ENCODE results near the gene GRAMD2A.

Gene GRAMD2A

DNA sequence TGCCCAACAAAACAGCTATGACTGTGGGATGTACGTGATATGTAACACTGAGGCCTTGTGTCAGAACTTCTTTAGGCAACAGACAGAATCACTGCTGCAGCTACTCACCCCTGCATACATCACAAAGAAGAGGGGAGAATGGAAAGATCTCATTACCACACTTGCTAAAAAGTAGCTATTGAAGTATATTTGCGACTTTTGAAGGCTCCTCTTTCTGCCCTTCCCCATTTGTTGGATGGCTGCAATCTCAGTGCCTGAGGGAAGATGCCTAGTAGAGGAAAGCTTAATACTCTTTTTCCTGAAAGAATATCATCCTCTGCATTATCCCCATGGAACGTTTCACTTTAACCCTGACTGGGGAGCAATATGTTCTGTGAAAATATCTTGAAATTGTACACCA is 57.5 kb downstream of the GRAMD2A start:
- H3K4me3 ChIP-seq (ENCODE audit: low read depth, low read length) = no peak overlapping the region

- no peak overlapping the region for H3K4me3 ChIP-seq (ENCODE audit: low read depth, low read length)
Measured at GRCh38 chr15:72139667-72140066, 57.9 kb downstream of the GRAMD2A start.

- H3K4me3 ChIP-seq (ENCODE audit: low read depth, low read length) = no peak overlapping the region
Measured at GRCh38 chr15:72136170-72137051, 61.2 kb downstream of the GRAMD2A start.

DNA sequence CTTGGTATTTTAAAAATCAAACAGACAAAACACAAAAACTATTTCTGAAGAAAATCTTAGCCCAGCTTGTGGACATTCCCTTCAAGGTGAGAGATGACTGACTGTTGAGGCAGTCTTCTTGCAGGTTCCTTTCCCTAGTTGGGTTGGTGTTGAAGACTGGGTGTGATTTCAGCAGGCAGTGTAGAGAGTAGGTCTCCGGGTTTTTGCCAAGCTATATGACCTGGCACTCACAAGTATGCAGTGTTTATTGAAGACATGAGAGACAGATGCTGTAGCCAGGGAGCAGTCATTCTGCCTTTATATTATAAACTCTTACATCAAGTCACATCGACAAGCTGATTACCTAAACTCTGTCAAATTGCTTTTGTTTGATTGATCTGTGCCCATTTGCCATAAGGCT is 61.9 kb downstream of the GRAMD2A start:
- H3K4me3 ChIP-seq (ENCODE audit: low read depth, low read length) = no peak overlapping the region

GRCh38 chr15:72133211-72133610 is 64.4 kb downstream of the GRAMD2A start:
- H3K4me3 ChIP-seq (ENCODE audit: low read depth, low read length) = no peak overlapping the region

GRCh38 chr15:72131922-72132321 is 65.7 kb downstream of the GRAMD2A start:
- no peak overlapping the region for H3K4me3 ChIP-seq (ENCODE audit: low read depth, low read length)

GRCh38 chr15:72130272-72130671 is 67.3 kb downstream of the GRAMD2A start:
- no peak overlapping the region for H3K4me3 ChIP-seq (ENCODE audit: low read depth, low read length)

GRCh38 chr15:72128359-72128758 is 69.2 kb downstream of the GRAMD2A start:
- H3K4me3 ChIP-seq (ENCODE audit: low read depth, low read length) = no peak overlapping the region

GRCh38 chr15:72127724-72128322 is 69.8 kb downstream of the GRAMD2A start:
- H3K4me3 ChIP-seq (ENCODE audit: low read depth, low read length) = no peak overlapping the region

- no peak overlapping the region for H3K4me3 ChIP-seq (ENCODE audit: low read depth, low read length)
Measured at GRCh38 chr15:72124218-72124617, 73.4 kb downstream of the GRAMD2A start.

- peak within 1 kb of the TSS; percentile 96 for H3K4me3 ChIP-seq (ENCODE audit: low read depth, low read length)
Measured at GRCh38 chr15:72118017-72118978, 79.3 kb downstream of the GRAMD2A start, which contains the start of the genes MYO9A and SENP8. TSS of gene MYO9A (minus strand) at chr15:72118150. CDS start at chr15:72046563, 71,587 bp downstream. TSS of gene SENP8 (plus strand) at chr15:72118403. CDS start at chr15:72139624, 21,221 bp downstream.

GRCh38 chr15:72117486-72118016 is 80.0 kb downstream of the GRAMD2A start:
- H3K4me3 ChIP-seq (ENCODE audit: low read depth, low read length) = peak overlapping the region; percentile 88

DNA sequence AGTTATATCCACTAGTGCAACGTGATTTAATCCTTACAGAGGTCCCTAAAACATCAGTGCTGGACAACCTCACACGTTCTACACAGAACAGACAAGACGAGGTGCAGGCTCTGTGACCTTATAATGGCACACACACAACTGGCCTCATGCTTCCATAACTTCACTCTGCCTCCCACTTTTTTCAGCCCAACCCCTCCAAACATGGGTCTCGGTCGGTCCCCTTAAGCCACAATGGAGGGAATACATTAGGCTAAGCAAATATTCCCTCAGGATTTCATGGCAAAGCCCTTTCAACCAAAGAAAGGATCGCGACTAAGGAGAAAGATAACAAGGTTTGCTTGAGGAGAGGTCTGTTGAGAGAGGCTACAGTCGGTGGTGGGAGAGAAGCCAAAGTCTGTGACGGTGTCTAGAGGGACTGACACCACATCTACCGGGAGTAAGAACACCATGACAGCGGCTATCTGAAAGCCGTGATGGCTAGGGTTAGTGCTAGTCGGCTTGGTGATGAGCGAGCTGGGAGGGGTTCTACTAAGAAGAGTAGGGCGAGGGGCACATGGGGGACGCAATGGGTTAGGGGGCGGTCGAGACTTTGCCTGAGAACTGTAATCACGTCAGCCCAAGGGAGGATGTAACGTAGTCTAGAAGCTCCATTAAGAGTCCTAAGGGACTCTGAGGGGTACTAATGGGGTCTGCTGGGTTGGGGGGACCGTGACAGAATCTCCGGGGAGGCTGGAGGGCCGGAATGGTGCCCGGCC is 80.7 kb downstream of the GRAMD2A start:
- peak overlapping the region; percentile 88 for H3K4me3 ChIP-seq (ENCODE audit: low read depth, low read length)

- no peak overlapping the region for H3K4me3 ChIP-seq (ENCODE audit: low read depth, low read length)
Measured at GRCh38 chr15:72113347-72114031, 84.1 kb downstream of the GRAMD2A start.

GRCh38 chr15:72112805-72113204 is 84.8 kb downstream of the GRAMD2A start:
- no peak overlapping the region for H3K4me3 ChIP-seq (ENCODE audit: low read depth, low read length)

GRCh38 chr15:72112116-72112515 is 85.5 kb downstream of the GRAMD2A start:
- no peak overlapping the region for H3K4me3 ChIP-seq (ENCODE audit: low read depth, low read length)

DNA sequence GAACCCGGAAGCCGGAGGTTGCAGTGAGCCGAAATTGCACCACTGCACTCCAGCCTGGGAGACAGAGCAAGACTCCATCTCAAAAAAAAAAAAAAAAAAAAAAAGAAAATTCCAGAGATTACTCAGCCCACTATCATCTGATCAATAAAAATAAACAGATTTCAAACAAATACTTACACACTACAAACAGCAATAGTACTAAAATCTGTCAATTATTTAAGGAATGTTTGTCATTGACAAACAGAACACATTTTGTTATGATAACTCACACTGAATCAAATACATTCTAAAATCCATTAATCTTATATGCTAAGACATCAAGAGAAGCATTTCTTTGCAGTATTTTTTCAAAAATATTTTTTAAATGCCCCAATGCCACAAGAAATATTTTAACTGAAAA is 87.2 kb downstream of the GRAMD2A start:
- no peak overlapping the region for H3K4me3 ChIP-seq (ENCODE audit: low read depth, low read length)

Measured in iPS-11a (cell line).